OCI-M2 (cell line): ENCODE data around the gene ZC2HC1B.
A peak's percentile ranks its signal among the peaks of the same experiment; 100 is the strongest.
"Not testable (repeated sequence)": the region's sequence is repeated elsewhere in the genome, so short reads cannot be mapped to it uniquely, and the experiment has no call there.

Source experiments
- DNase-seq: peaks from one replicate; lab custom pipeline; 2025; ENCODE audit not compliant: unreplicated experiment; lab: John Stamatoyannopoulos, UW

ZC2HC1B gene, protein sequence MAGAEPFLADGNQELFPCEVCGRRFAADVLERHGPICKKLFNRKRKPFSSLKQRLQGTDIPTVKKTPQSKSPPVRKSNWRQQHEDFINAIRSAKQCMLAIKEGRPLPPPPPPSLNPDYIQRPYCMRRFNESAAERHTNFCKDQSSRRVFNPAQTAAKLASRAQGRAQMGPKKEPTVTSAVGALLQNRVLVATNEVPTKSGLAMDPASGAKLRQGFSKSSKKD

DNA sequence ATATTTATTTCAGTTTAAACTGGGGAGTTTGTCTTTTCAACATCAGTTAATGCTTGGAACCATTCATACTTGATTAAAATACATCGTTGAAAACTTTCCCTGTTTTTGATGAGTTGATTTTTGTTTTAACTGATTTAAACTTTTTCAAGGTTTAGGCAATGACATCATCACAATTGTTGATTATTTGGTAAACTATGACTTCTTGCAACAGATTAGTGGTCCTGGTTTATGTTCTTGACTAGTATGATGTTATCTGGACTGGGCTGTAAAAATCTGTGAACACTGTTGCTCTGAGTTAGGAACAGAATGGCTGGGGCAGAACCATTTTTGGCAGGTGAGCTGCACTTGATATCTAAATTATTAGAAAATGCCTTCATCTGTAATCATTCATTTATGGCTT, at the start of gene ZC2HC1B:
TSS of gene ZC2HC1B (plus strand) at position 241 of the 400 bp plus-strand sequence. CDS start at position 307, 66 bp downstream.
- DNase-seq: no peak

DNA sequence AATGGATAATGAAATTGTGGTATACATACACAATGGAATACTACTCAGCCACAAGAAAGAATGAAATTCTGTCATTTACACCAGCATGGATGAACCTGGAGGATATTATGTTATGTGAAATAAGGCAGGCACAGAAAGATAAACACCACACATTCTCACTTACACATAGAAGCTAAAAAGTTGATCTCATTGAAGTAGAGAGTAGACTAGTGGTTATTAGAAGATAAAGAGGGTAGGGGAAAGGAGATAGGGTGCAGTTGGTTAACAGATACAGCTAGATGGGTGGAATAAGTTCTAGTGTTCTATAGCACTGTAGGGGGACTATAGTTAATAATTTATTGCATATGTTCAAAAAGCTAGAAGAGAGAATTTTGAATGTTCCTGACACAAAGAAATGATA, 46.7 kb upstream of the ZC2HC1B start:
- no peak for DNase-seq

DNA sequence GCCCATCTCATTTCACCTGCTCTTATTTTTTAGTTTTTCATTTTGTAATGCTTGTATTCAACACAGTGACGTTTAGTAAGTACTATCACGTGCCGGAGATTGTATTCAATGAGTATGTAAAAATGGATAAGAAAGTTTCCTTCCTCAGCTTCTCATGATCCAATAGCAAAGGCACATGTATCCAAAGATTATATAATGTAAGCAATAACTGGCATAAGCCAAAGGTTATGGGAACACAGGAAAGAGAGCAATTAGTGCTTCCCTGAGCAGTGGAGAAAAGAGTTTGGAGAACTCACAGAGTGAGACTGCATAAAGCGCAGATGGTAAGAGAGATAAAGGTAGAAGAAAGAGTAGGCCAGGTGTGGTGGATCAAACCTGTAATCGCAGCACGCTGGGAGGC, 42.9 kb upstream of the ZC2HC1B start:
- no peak for DNase-seq

DNA sequence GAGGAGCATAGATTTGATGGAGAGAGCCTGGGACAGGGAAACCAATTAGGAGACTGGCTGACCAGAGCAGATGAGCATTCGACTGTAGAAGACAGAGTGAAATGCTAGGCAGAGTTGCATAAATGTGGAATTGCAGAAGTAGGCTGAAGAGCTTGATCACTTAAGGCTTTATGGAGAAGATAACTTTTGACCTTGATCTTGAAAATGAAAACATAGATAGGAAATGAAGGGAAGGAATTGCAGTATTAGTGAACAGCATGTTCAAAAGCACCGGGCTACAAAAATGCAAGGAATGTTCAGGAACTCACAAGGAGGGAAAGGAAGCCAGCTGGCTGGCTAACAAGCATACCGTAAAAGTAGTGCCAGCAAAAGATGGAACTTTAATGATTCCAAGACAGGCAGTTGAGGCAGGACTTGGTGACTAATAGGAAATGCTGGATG, 41.7 kb upstream of the ZC2HC1B start:
- DNase-seq: no peak

DNA sequence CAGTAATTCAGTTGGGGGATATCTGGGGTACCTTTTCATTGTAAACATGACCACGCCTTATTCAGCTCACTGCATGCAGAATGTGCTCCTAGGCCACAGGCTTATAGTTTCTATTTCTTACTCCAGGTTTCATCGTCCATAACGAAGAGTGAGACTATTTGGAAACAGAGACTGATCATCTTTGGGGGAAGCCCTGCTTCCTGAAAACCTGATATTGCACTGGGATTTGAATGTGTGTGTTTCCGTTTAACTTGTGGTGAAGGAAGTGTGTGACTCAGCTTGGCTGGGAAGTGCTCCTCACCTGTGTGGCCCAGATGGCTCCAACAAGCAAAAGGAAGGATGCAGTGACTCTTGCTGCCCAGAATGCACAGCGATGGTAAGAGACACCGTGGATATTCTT, 40.7 kb upstream of the ZC2HC1B start:
- no peak for DNase-seq

DNA sequence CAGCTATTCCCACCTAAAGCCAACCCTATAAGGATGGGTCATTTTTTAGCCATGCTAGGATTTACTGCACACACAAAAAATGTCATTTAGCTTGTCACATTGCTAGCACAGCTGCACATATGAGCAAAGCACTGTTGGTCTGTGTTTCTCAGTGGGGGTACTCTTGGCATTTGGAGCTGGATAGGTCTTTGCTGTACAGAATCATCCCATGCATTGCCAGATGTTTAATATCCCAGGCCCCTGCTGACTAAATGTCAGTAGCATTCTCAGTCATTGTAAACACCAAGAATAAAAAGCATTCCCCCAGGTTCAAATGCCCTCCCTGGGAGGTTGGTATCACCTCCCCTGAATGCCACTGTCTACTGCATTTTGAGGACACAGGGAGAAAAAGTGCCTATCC, 35.7 kb upstream of the ZC2HC1B start:
- no peak for DNase-seq

DNA sequence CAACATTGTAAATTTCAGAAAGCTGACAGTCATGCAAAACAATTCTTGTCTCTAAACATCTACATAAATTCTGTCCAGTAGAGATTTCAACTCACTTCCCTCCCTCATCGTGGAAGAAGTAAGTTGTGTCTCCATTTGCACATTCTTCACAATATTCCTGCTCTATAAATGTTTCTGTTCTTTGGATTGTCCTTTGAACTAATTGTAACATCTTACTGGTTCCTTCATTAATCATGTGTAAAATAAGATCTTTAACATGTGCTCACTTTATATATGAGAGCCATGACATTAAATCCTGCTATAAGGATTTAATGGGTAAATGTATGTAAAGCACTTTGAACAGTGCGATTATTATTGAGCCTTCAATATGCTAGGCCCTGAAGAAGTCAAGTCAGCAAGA, 28.1 kb upstream of the ZC2HC1B start:
- DNase-seq: no peak

DNA sequence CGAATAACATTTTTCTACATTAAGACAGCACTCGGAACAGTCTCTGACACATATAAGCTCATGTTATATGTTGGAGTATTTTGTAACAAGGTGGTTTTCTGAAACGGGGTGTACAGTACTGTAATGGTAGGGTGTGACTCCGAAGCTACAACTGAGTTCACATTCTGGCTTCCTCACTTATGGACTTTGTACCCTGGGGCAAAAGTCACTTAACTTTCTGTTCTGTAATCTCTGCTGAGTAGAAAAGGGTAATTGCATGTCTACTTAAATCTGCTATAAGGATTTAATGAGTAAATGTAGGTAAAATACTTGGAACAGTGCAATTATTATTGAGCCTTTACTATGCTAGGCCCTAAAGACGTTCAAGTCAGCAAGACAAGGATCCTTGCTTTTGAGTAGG, 25.9 kb upstream of the ZC2HC1B start:
- DNase-seq: no peak

DNA sequence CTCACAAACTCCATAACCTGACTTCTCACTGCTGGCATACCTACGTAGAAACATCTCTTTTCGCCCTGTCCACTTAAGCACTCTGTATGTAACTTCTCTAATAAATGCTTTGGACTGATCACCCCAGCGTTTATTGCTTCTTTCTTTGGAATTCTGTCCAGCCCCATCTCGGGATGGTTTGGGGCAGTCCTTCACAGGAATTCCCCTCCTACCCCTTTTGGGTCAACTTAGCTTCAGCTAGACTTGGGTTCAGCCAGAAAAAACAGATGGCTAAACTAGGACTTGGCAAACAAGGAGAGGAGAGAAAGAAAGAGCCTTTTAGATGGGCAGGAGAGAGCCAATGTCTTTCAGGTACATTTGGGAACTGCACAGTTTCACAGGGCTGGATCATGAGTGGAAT, 25.1 kb upstream of the ZC2HC1B start:
- no peak for DNase-seq

DNA sequence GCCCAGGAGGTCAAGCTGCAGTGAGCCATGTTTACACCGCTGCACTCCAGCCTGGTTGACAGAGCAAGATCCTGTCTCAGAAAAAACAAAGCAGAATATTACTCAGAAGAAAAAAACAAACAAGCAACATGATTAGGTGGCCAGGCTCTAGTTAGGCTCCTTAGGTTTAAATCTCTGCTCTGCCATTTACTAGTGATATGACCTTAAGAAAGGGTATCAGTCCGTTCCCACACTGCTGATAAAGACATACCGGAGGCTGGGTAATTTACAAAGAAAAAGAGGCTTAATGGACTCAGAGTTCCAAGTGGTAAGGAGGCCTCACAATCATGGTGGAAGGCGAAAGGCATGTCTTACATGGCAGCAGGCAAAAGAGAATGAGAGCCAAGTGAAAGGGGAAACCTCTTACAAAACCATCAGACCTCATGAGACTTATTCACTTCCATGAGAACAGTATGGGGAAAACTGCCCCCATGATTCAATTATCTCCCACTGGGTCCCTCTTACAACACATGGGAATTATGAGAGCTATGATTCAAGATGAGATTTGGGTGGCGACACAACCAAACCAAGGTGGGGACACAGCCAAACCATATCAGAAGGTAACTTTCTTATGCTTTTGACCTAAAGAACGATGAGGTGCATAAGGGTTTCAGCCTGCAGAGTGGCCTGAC, 23.5 kb upstream of the ZC2HC1B start:
- no peak for DNase-seq

DNA sequence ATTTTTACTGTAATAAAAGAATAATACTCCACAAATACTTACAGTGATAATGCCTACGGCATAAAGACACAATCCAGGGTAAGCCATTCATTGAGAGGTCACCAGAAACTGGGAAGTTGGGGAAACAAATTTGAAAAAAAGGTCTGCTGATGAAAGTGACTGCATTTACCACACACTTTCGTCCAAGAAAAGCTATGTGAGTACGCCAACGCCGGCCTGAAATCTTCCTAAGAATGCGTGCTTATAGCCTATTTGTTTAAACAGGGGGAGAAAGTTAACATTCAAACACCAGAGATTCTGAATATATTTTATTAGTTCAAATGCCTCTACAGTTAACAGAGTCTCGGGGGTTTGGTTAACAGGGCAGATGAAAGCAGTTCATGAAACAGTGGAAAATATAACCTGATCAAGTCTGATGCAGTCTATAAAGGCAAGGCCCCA, 21.8 kb upstream of the ZC2HC1B start:
- DNase-seq: peak; percentile 72

DNA sequence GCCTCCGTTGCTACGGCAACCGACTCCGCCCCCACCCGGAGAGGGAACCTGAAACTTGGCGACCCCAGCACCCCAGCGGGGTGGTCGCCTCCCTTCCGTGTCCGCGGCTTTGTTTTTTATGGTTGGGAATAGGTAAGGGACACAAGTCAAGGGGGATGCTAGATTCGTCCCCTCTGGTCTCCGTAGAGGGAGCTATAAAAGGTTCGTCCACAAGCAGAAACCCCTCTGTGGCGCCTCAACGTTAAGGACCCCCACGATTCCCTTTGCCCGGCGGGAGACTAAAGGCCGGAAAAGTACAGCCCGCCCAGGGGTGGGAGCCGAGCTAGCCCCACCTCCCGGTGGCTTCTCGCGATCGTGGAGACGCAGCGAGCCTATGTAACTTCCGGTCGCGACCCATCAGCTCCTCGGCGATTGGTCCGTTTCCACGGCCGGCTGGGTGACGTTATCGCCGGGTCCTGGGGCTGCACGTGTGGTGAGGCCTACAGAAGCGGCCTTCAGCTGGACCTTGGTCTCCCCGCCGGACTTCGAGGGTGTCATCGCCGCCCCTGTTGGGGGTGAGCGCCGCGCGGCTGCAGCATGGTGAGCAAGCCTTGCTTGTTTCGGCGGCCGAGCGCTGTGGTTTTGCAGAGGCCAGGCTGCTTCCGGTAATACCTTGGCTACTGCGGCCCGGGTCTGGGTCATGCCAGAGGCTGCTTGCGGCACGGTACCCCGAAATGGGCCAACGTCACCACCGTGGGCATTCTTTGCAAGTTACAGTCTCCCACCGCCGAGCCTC, 21.2 kb upstream of the ZC2HC1B start, which contains the start of gene LTV1:
TSS of gene LTV1 (plus strand) at position 437 of the 775 bp plus-strand sequence. CDS start at position 577, 140 bp downstream.
- DNase-seq: peak; percentile 90

DNA sequence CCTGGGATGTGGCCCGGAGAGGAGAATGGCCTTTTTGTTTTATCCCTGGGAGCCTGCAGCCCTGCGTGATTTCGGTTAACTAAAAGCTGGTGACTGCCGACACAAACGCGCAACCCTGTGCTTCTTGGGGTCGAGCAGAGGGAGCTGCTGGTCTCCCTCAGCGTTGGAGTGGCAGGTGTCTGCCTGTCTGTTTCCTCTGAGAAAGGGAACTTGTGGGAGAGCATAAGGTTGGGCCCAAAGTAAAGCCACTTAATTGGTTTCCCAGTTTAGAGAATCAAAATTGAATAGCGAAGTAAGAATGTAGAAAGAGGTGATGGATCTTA, 20.6 kb upstream of the ZC2HC1B start:
- no peak for DNase-seq

DNA sequence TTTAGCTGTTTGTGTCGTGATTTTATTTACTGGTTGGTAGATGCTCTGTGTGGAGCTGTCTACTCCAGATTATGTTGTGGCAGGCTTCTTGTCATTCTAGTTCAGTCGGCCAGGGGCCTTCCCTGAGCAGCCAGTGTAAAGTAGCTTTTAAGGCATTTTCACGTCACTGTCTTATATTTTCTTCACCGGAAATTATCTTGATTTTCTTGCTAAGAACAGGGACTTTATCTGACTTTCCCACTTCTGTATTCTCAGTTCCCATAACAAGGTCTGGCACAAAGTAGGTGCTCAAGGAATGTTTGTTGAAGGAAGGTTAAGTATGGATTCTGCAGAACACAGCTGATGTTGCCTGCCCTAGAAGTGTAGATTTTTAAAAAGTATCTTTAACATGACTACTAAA, 20.3 kb upstream of the ZC2HC1B start:
- DNase-seq: no peak

DNA sequence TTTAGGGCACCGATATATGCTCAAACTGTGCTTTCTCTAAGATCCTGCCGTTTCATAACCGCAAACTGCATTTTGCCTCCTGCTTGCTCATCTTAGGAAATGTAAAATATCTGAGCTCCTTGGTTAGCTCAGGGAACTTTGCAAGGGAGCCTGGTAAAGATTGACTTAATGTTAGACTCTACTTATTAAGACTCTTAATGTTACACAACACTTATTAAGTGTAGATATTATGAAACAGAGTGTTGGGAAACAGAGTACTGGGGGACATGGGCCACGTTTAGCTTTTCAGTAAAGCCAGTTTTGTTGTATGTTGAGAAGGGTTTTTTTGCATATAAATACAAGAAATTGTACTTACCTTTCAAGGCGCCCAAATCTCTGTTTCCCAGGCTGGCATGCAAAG, 19.2 kb upstream of the ZC2HC1B start:
- no peak for DNase-seq

DNA sequence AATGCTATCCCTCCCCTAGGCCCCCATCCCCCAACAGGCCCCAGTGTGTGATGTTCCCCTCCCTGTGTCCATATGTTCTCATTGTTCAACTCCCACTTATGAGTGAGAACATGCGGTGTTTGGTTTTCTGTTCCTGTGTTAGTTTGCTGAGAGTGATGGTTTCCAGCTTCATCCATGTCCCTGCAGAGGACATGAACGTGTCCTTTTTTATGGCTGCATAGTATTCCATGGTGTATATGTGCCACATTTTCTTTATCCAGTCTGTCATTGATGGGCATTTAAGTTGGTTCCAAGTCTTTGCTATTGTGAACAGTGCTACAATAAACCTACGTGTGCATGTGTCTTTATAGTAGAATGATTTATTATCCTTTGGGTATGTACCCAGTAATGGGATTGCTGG, 12.6 kb upstream of the ZC2HC1B start:
- not testable (repeated sequence) for DNase-seq

DNA sequence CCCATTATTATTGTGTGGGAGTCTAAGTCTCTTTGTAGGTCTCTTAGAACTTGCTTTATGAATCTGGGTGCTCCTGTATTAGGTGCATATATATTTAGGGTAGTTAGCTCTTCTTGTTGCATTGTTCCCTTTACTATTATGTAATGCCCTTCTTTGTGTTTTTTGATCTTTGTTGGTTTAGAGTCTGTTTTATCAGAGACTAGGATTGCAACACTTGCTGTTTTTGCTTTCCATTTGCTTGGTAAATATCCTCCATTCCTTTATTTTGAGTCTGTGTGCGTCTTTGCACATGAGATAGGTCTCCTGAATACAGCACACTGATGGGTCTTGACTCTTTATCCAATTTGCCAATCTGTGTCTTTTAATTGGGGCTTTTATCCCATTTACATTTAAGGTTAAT, 9.2 kb upstream of the ZC2HC1B start:
- not testable (repeated sequence) for DNase-seq

DNA sequence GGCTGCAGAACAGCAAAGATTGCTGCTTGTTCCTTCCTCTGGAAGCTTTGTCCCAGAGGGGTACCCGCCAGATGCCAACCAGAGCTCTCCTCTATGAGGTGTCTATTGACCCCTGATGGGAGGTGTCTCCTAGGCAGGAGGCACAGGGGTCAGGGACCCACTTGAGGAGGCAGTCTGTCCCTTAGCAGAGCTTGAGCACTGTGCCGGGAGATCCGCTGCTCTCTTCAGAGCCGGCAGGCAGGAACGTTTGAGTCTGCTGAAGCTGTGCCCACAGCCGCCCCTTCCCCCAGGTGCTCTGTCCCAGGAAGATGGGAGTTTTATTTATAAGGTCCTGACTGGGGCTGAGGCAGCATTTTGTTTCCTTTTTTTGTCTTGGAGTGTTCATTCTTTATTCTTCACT, 7.5 kb upstream of the ZC2HC1B start:
- not testable (repeated sequence) for DNase-seq

DNA sequence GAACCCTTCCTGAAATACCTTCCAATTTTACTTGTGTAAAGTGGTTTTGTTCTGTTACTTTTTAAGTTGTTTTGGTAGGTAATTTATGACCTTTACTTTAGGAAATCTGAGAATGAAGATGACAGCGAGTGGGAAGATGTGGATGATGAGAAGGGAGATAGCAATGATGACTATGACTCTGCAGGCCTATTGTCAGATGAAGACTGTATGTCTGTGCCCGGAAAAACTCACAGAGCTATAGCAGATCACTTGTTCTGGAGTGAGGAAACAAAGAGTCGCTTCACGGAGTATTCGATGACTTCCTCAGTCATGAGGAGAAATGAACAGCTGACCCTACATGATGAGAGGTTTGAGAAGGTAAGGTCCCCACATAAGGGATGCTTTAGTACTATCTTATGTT, 6.6 kb upstream of the ZC2HC1B start:
- no peak for DNase-seq

DNA sequence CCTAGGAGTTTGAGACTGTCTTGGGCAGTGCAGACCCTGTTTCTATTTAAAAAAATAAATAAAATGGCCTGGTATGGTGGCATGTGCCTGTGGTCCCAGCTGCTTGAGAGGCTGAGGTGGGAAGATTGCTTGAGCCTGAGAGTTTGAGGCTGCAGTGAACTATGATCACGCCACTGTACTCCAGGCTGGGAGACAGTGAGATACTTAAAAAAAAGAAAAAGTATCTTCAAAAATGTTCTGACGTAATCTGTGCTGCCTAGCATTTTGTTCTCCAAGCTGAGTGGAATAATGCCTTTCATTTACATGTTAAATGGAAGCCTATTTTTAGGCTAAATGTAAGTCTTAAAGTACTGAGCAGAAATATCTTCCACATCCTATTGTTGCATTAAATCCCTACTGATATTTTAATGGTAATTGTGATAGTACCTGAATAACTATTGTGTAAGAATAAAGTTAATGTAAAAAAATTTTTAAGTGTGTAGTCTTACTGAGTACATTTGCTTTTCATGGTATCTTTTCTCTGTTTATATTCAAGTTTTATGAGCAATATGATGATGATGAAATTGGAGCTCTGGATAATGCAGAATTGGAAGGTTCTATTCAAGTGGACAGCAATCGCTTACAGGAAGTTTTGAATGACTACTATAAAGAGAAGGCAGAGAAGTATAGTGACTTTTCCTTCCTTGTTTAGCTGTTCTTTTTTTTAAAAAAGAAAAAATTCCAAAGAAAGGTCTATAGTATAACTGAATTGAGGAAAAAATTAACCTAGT, 4.2 kb upstream of the ZC2HC1B start:
- DNase-seq: no peak

DNA sequence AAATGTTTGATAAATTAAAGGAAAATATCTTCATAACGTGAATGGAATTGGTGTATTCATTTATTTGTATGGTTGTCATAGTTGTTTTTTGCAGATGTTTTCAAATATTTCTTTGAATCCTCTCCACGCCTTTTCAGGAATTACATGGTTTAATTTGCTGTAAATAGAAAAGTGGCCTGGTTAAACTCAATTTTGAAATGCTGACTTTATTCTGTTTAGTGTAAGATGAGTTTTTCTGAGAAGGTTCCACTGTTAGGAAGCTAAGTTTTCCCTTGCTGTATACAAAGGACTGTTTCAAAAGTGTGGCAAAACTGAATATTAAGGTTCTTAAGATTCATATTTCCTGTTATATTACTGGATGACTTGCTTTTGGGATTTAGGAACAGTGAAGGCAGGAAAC, 503 bp upstream of the ZC2HC1B start:
- no peak for DNase-seq
